ENCODE measurements around the gene APBA1.
A peak's percentile ranks its signal among the peaks of the same experiment; 100 is the strongest.

APBA1 gene

DNA sequence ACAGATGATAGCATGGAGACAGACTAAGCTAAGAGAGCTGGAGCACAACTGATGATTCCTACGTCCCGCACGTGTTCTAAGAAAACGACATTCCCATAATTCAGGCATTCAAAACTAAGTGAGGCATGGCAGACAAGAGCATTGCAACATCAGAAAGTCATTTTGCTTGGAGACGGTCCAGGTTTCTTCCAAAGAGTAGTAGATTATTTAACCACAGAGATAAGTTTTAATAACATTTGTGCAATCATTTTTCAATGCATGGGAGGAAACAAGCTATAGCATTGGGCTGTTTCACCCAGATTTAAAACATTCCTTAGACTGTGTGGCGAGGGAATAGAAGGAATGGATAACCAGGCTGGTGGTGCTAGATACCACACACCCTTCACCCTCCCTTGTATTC is 117.2 kb downstream of the APBA1 start:
- TF ChIP-seq POLR2AphosphoS5 (IDR thresholded peaks at IDR 0.05; ENCODE audit: low read depth) (no peak), GABPA (IDR thresholded peaks at IDR 0.05; ENCODE audit: low read depth) (no peak), SPI1 (IDR thresholded peaks at IDR 0.05; ENCODE audit: borderline replicate concordance, low read depth) (no peak)
- TF ChIP-seq, protein P1, sequence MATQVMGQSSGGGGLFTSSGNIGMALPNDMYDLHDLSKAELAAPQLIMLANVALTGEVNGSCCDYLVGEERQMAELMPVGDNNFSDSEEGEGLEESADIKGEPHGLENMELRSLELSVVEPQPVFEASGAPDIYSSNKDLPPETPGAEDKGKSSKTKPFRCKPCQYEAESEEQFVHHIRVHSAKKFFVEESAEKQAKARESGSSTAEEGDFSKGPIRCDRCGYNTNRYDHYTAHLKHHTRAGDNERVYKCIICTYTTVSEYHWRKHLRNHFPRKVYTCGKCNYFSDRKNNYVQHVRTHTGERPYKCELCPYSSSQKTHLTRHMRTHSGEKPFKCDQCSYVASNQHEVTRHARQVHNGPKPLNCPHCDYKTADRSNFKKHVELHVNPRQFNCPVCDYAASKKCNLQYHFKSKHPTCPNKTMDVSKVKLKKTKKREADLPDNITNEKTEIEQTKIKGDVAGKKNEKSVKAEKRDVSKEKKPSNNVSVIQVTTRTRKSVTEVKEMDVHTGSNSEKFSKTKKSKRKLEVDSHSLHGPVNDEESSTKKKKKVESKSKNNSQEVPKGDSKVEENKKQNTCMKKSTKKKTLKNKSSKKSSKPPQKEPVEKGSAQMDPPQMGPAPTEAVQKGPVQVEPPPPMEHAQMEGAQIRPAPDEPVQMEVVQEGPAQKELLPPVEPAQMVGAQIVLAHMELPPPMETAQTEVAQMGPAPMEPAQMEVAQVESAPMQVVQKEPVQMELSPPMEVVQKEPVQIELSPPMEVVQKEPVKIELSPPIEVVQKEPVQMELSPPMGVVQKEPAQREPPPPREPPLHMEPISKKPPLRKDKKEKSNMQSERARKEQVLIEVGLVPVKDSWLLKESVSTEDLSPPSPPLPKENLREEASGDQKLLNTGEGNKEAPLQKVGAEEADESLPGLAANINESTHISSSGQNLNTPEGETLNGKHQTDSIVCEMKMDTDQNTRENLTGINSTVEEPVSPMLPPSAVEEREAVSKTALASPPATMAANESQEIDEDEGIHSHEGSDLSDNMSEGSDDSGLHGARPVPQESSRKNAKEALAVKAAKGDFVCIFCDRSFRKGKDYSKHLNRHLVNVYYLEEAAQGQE (IDR thresholded peaks at IDR 0.05; ENCODE audit: insufficient replicate concordance, low read depth): no peak
- TF ChIP-seq, protein P2, sequence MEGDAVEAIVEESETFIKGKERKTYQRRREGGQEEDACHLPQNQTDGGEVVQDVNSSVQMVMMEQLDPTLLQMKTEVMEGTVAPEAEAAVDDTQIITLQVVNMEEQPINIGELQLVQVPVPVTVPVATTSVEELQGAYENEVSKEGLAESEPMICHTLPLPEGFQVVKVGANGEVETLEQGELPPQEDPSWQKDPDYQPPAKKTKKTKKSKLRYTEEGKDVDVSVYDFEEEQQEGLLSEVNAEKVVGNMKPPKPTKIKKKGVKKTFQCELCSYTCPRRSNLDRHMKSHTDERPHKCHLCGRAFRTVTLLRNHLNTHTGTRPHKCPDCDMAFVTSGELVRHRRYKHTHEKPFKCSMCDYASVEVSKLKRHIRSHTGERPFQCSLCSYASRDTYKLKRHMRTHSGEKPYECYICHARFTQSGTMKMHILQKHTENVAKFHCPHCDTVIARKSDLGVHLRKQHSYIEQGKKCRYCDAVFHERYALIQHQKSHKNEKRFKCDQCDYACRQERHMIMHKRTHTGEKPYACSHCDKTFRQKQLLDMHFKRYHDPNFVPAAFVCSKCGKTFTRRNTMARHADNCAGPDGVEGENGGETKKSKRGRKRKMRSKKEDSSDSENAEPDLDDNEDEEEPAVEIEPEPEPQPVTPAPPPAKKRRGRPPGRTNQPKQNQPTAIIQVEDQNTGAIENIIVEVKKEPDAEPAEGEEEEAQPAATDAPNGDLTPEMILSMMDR (IDR thresholded peaks at IDR 0.05; ENCODE audit: insufficient read depth, low read length): no peak
- DNase-seq (ENCODE audit: low read depth in 1 of 2, low spot score in 1 of 2): no peak
- Histone ChIP-seq H3K4me3 (replicated peaks; ENCODE audit: insufficient read depth, low read length) (no peak overlapping the region), H3K27me3 (ENCODE audit: insufficient read depth, poor library complexity, severe bottlenecking) (peaks cover 2% of the 10 kb centered on the region), H3K27ac (replicated peaks) (no peak overlapping the region)

DNA sequence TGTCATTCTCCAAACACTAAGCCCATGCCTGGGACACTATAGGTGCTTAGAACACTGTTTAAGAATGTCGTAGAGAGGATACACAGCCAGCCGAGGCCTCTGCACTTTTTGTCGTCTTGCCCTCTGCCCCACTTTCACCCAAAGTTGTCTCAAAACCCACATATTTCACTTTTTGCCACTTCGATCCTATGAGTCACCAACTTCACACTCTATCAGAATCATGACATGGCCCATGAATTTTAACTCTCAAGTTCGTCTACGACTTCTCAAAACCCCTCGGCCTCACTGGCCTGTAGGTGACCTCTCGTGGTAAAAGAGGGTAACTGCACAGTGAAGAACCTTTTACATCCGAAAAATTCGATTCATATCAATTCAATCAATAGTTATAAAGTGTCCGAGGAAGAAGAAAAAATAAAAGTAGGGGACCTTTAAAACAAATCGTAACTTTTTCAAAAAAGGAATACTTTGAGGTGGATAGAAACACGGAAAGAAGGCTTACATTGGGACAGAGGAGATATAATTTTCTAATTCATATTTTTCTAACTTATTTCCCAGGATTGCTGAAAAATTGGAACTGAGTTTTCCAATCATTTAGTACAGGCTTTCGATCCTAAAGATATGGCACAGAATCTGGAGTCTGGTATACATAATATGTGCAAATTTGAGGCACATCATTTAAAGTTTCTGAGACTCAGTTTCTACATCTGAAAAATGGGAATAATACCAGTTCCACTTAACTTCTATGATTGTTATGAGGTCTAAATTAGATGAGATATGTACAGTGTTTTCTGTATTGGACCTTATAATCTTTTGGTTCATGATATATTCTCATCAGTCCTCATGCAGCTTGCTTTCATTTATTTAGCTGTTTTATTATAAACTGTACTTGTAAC is 122.6 kb downstream of the APBA1 start:
- TF ChIP-seq SPI1 (IDR thresholded peaks at IDR 0.05; ENCODE audit: borderline replicate concordance, low read depth): no peak
- TF ChIP-seq, protein P2 (IDR thresholded peaks at IDR 0.05; ENCODE audit: insufficient read depth, low read length): peak; percentile 33
- peak; percentile 10 to 14 for DNase-seq (ENCODE audit: low read depth in 1 of 2, low spot score in 1 of 2)
- H3K27ac ChIP-seq (replicated peaks): no peak overlapping the region

DNA sequence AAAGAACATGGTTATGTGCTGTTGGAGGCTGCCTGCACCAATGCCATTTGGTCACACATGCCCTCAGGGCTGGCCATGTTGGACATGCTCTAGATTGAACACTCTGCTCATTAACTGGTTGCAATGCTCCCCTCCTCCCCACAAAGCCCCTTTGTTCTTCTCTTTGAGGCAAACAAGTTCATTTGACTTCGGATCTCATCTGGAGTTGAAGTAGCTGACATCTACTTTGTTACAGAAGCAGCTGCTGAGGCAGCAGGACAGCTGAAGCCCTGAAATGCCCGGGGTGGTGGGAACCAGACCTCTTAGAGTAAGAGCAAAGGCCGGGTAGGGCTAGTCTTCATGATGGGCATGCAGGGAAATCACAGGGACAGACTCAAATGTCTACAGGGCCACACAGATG is 123.5 kb downstream of the APBA1 start:
- no peak for DNase-seq (ENCODE audit: low read depth in 1 of 2, low spot score in 1 of 2)
- Histone ChIP-seq H3K27ac (replicated peaks) (no peak overlapping the region), H3K4me3 (replicated peaks; ENCODE audit: insufficient read depth, low read length) (no peak overlapping the region), H3K27me3 (ENCODE audit: insufficient read depth, poor library complexity, severe bottlenecking) (peaks cover 5% of the 10 kb centered on the region)
- TF ChIP-seq SPI1 (IDR thresholded peaks at IDR 0.05; ENCODE audit: borderline replicate concordance, low read depth) (no peak), POLR2AphosphoS5 (IDR thresholded peaks at IDR 0.05; ENCODE audit: low read depth) (no peak), GABPA (IDR thresholded peaks at IDR 0.05; ENCODE audit: low read depth) (no peak)
- TF ChIP-seq, protein P2 (IDR thresholded peaks at IDR 0.05; ENCODE audit: insufficient read depth, low read length): no peak
- TF ChIP-seq, protein P1 (IDR thresholded peaks at IDR 0.05; ENCODE audit: insufficient replicate concordance, low read depth): no peak

More for the DNA sequence above, 122.6 kb downstream of the APBA1 start:
- peaks cover 5% of the 10 kb centered on the region for H3K27me3 ChIP-seq (ENCODE audit: insufficient read depth, poor library complexity, severe bottlenecking)
- no peak overlapping the region for H3K4me3 ChIP-seq (replicated peaks; ENCODE audit: insufficient read depth, low read length)
